WTC11 (cell line): Measurements from ENCODE around the gene MARCHF10. TPM values are rescaled to one million over a fixed set of nuclear protein-coding genes. Genes with fewer than 3 reads are reported as not detected.
A peak's percentile ranks its signal among the peaks of the same experiment; 100 is the strongest.

Experiments used
- ATAC-seq: fragments of 200-7000 bp; cut with Tn5 transposase; 2 replicates; pipeline ENCODE4 v1.10.0; 2021; ENCODE audit warnings: mild to moderate bottlenecking, moderate library complexity
- CTCF ChIA-PET: fragments of 300-600 bp; sonication (Branson Sonifier 250); formaldehyde crosslinking; loops from one replicate; lab custom pipeline; 2021; ENCODE audit warnings: antibody characterized with exemption; lab: Charles Lee
- POLR2A ChIA-PET: fragments of 350-600 bp; sonication (Branson Sonifier 250); formaldehyde crosslinking; loops from one replicate; lab custom pipeline; 2021; ENCODE audit warnings: antibody characterized with exemption; lab: Charles Lee
- DNase-seq: peaks from one replicate; pipeline ENCODE4 v3.0.0; 2021; ENCODE audit warnings: low spot score
- H3K27ac Mint-ChIP-seq: 2 replicates; pipeline ENCODE4 v1.8.0; 2021; ENCODE audit warnings: mixed read lengths
- H3K27me3 Mint-ChIP-seq: 2 replicates; pipeline ENCODE4 v1.8.0; 2021; ENCODE audit warnings: low read depth, mild to moderate bottlenecking, moderate library complexity, mixed read lengths
- H3K36me3 Mint-ChIP-seq: 2 replicates; pipeline ENCODE4 v1.8.0; 2021; ENCODE audit warnings: mixed read lengths
- H3K4me1 Mint-ChIP-seq: 2 replicates; pipeline ENCODE4 v1.8.0; 2022; ENCODE audit warnings: mixed read lengths
- H3K4me3 Mint-ChIP-seq: 2 replicates; pipeline ENCODE4 v1.8.0; 2021; ENCODE audit warnings: mild to moderate bottlenecking, moderate library complexity, mixed read lengths
- H3K9me3 Mint-ChIP-seq: 2 replicates; pipeline ENCODE4 v1.8.0; 2021; ENCODE audit warnings: mixed read lengths
- ESRRA ChIP-seq: sonication (generic); formaldehyde crosslinking; IDR thresholded peaks from 2 replicates; pipeline ENCODE4 v1.8.1; 2022; ENCODE audit warnings: mild to moderate bottlenecking, missing genetic modification reagents, borderline replicate concordance
- FOXJ3 ChIP-seq: sonication (generic); formaldehyde crosslinking; IDR thresholded peaks from 2 replicates; pipeline ENCODE4 v1.9.0; 2021; ENCODE audit warnings: missing genetic modification reagents, mild to moderate bottlenecking, borderline replicate concordance
- JAZF1 ChIP-seq: fragments of 250-450 bp; sonication (Bioruptor Pico); IDR thresholded peaks from 2 replicates; pipeline ENCODE4 v1.9.0; 2021; ENCODE audit warnings: moderate library complexity, mild to moderate bottlenecking, inconsistent platforms
- NR1H2 ChIP-seq: sonication (generic); formaldehyde crosslinking; IDR thresholded peaks from 2 replicates; pipeline ENCODE4 v1.9.0; 2021; ENCODE audit warnings: mild to moderate bottlenecking, moderate library complexity, missing genetic modification reagents
- NR2C2 ChIP-seq: sonication (generic); formaldehyde crosslinking; IDR thresholded peaks from 2 replicates; pipeline ENCODE4 v1.8.0; 2022; ENCODE audit warnings: mild to moderate bottlenecking, missing genetic modification reagents
- NR3C1 ChIP-seq: sonication (generic); formaldehyde crosslinking; conservative IDR thresholded peaks from 2 replicates; pipeline ENCODE4 v1.8.1; 2023; ENCODE audit warnings: low read depth, mild to moderate bottlenecking, missing genetic modification reagents
- SOX15 ChIP-seq: fragments of 250-450 bp; sonication (Bioruptor Pico); IDR thresholded peaks from 2 replicates; pipeline ENCODE4 v1.9.0; 2021; ENCODE audit warnings: mild to moderate bottlenecking
- TCF7 ChIP-seq: sonication (generic); formaldehyde crosslinking; IDR thresholded peaks from 2 replicates; pipeline ENCODE4 v1.8.0; 2022; ENCODE audit warnings: mild to moderate bottlenecking, low read depth, missing genetic modification reagents, moderate library complexity
- TEAD1 ChIP-seq: sonication (generic); formaldehyde crosslinking; IDR thresholded peaks from 2 replicates; pipeline ENCODE4 v1.8.0; 2022; ENCODE audit warnings: mild to moderate bottlenecking, missing genetic modification reagents
- ZNF138 ChIP-seq: sonication (generic); formaldehyde crosslinking; conservative IDR thresholded peaks from 2 replicates; pipeline ENCODE4 v1.8.1; 2022; ENCODE audit warnings: mild to moderate bottlenecking, moderate library complexity, missing genetic modification reagents
- ZNF263 ChIP-seq: sonication (generic); formaldehyde crosslinking; IDR thresholded peaks from 2 replicates; pipeline ENCODE4 v1.8.1; 2022; ENCODE audit warnings: low read depth, mild to moderate bottlenecking, moderate library complexity, missing genetic modification reagents
- ZNF423 ChIP-seq: fragments of 250-450 bp; sonication (Bioruptor Pico); IDR thresholded peaks from 2 replicates; pipeline ENCODE4 v2.1.2; 2022; ENCODE audit warnings: mild to moderate bottlenecking, moderate library complexity
- ZNF671 ChIP-seq: fragments of 250-450 bp; sonication (Bioruptor Pico); IDR thresholded peaks from 2 replicates; pipeline ENCODE4 v1.8.0; 2021; ENCODE audit warnings: mild to moderate bottlenecking
- total RNA-seq: library from RNA; stranded (reverse); gene quantifications from 3 replicates; pipeline ENCODE4 v1.2.3, GENCODE V29; 2021
- TF ChIP-seq, protein P1 (sequence below): fragments of 250-450 bp; sonication (Bioruptor Pico); conservative IDR thresholded peaks from 2 replicates; pipeline ENCODE4 v1.9.0; 2021; ENCODE audit warnings: mild to moderate bottlenecking
- TF ChIP-seq, protein P2 (sequence below): sonication (generic); formaldehyde crosslinking; IDR thresholded peaks from 2 replicates; pipeline ENCODE4 v1.8.1; 2022; ENCODE audit warnings: mild to moderate bottlenecking, moderate library complexity, missing genetic modification reagents
- TF ChIP-seq, protein P3 (sequence below): sonication (generic); formaldehyde crosslinking; IDR thresholded peaks from 2 replicates; pipeline ENCODE4 v1.8.1; 2023; ENCODE audit warnings: mild to moderate bottlenecking, missing genetic modification reagents, moderate library complexity
- TF ChIP-seq, protein P4 (sequence below): sonication (generic); formaldehyde crosslinking; IDR thresholded peaks from 2 replicates; pipeline ENCODE4 v1.8.1; 2022; ENCODE audit warnings: low read depth, mild to moderate bottlenecking, moderate library complexity, missing genetic modification reagents, borderline replicate concordance
- TF ChIP-seq, protein P5 (sequence below): sonication (generic); formaldehyde crosslinking; IDR thresholded peaks from 2 replicates; pipeline ENCODE4 v1.8.1; 2023; ENCODE audit warnings: mild to moderate bottlenecking, missing genetic modification reagents, moderate library complexity
- TF ChIP-seq, protein P6 (sequence below): sonication (generic); formaldehyde crosslinking; conservative IDR thresholded peaks from 2 replicates; pipeline ENCODE4 v1.8.1; 2022; ENCODE audit warnings: mild to moderate bottlenecking, missing genetic modification reagents
- TF ChIP-seq, protein P7 (sequence below): sonication (generic); formaldehyde crosslinking; IDR thresholded peaks from 2 replicates; pipeline ENCODE4 v1.8.0; 2022; ENCODE audit warnings: mild to moderate bottlenecking, missing genetic modification reagents
- TF ChIP-seq, protein P8 (sequence below): sonication (generic); formaldehyde crosslinking; IDR thresholded peaks from 2 replicates; pipeline ENCODE4 v1.8.1; 2022; ENCODE audit warnings: missing genetic modification reagents, borderline replicate concordance
- TF ChIP-seq, protein P9 (sequence below): fragments of 250-450 bp; sonication (Bioruptor Pico); IDR thresholded peaks from 2 replicates; pipeline ENCODE4 v1.9.0; 2021; ENCODE audit warnings: moderate library complexity, mild to moderate bottlenecking, inconsistent platforms, borderline replicate concordance

MARCHF10 gene
- total RNA-seq, 1 experiment from 2014 or later, result 1.0 TPM

DNA sequence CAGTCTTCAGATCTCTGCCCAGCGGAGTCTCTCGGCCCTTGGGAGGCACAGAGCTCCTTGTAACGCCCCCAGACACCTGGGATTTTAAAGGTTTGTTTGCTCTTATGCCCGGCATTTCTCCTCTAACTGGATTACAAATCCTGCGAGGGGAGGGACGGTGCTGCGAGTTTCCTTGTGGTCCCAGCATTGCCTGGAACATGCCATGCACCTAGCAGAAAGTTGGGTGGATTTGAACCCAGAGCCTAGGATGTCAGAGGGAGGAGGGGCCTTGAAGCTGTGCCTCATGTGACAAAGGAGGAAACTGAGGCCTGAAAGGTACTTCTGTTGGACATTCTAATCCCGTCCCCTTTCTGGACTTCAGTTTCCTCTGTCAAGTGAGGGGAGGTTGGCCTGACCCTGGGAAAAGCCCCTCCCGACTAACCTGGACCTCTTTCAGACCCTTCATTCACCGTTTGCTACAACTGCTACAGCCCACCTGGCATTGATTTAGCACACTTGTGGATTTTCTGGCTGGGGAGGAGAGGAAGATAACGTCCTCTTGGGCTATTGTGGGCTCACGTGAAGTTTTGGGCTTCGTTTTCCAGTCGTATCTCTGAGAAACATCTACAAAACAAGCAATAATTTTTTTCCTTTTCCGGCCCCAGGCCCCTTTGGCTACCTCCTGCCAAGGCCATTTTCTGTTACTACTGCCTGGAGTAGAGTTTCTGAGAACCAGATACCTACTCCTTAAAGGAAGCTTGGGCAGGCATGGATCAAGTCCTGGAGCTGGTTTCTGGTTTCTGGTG lies 149.8 kb downstream of the MARCHF10 start:
- Mint-ChIP-seq H3K9me3 (peaks cover 24% of the 10 kb centered on the region), H3K27ac (no peak overlapping the region), H3K4me3 (no peak overlapping the region), H3K4me1 (peaks cover 22% of the 10 kb centered on the region), H3K36me3 (peaks cover 14% of the 10 kb centered on the region), H3K27me3 (no peaks in the 10 kb centered on the region)
- TF ChIP-seq SOX15, result no peak
- TF ChIP-seq ESRRA (CRISPR knock-in tag), result no peak
- no peak for TF ChIP-seq ZNF263
- TF ChIP-seq FOXJ3, result no peak
- TF ChIP-seq, protein P1, sequence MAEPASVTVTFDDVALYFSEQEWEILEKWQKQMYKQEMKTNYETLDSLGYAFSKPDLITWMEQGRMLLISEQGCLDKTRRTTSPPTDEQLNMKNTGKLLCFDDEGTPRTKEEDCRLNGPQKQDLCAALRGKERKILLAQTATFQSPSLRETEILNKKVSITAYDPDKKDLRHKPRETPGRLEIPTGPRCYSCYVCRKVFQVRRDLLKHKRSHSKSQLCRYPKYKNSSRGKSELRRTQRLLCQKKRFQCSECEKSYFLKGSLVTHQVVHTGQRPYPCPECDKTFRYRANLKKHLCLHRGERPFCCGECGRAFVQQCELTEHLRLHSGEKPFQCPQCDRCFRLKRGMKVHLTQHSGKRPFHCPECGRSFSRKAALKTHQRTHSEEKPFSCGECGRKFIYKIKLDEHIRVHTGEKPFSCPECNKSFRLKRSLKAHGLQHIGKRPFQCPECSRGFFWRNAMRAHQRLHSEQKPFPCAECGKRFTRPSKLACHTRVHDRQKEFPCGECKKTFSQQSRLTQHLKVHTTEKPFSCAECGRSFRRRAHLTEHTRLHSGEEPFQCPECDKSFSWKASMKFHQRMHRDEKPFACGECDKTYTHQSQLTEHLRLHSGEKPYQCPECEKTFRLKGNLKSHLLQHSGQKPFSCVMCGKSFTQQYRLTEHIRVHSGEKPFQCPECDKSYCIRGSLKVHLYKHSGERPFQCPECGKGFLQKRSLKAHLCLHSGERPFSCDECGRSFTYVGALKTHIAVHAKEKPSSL (CRISPR knock-in tag), result no peak
- TF ChIP-seq TCF7, result no peak
- TF ChIP-seq, protein P2, sequence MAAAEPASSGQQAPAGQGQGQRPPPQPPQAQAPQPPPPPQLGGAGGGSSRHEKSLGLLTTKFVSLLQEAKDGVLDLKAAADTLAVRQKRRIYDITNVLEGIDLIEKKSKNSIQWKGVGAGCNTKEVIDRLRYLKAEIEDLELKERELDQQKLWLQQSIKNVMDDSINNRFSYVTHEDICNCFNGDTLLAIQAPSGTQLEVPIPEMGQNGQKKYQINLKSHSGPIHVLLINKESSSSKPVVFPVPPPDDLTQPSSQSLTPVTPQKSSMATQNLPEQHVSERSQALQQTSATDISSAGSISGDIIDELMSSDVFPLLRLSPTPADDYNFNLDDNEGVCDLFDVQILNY (CRISPR knock-in tag), result no peak
- TF ChIP-seq, protein P3, sequence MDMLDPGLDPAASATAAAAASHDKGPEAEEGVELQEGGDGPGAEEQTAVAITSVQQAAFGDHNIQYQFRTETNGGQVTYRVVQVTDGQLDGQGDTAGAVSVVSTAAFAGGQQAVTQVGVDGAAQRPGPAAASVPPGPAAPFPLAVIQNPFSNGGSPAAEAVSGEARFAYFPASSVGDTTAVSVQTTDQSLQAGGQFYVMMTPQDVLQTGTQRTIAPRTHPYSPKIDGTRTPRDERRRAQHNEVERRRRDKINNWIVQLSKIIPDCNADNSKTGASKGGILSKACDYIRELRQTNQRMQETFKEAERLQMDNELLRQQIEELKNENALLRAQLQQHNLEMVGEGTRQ (CRISPR knock-in tag), result no peak
- TF ChIP-seq, protein P4, sequence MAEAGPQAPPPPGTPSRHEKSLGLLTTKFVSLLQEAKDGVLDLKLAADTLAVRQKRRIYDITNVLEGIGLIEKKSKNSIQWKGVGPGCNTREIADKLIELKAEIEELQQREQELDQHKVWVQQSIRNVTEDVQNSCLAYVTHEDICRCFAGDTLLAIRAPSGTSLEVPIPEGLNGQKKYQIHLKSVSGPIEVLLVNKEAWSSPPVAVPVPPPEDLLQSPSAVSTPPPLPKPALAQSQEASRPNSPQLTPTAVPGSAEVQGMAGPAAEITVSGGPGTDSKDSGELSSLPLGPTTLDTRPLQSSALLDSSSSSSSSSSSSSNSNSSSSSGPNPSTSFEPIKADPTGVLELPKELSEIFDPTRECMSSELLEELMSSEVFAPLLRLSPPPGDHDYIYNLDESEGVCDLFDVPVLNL (CRISPR knock-in tag), result no peak
- TF ChIP-seq, protein P5, sequence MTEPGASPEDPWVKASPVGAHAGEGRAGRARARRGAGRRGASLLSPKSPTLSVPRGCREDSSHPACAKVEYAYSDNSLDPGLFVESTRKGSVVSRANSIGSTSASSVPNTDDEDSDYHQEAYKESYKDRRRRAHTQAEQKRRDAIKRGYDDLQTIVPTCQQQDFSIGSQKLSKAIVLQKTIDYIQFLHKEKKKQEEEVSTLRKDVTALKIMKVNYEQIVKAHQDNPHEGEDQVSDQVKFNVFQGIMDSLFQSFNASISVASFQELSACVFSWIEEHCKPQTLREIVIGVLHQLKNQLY (CRISPR knock-in tag), result no peak
- TF ChIP-seq, protein P6, sequence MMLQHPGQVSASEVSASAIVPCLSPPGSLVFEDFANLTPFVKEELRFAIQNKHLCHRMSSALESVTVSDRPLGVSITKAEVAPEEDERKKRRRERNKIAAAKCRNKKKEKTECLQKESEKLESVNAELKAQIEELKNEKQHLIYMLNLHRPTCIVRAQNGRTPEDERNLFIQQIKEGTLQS (CRISPR knock-in tag), result no peak
- TF ChIP-seq ZNF671 (CRISPR knock-in tag), result no peak
- CTCF ChIA-PET, result interaction anchor here (0.6 to 1.2 kb wide), 3 partner anchors 13 to 339 kb away, joined by 3 to 4 read pairs (median 4); no protein-coding TSS in a partner anchor
- DNase-seq, result peak; percentile 3
- ATAC-seq, result no peak
- POLR2A ChIA-PET, result interaction anchor here (0.6 kb wide), 1 partner anchor 1016 kb away, joined by 3 read pairs; no protein-coding TSS in a partner anchor

DNA sequence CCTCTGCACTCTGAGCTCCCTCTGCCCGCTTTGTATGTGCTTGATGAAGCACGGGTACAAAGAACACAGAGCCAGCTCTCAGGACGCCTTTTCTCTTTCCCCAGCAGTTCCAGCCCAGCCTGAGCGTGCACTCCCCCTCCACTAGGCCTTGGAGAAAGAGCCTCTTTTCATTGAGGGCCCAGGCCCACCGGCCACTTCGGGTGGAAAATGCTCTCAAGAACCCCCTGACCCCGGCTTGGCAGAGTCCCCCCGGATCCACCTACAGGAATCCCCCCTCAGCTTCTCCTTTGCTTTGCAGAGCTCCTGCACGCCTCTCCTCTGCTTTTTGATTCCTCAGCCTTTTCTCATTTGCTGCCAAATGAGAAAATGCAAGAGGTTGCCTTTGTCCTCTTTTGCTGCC lies 150.4 kb downstream of the MARCHF10 start:
- Mint-ChIP-seq H3K27me3 (no peaks in the 10 kb centered on the region), H3K36me3 (peaks cover 14% of the 10 kb centered on the region), H3K9me3 (peaks cover 24% of the 10 kb centered on the region), H3K4me3 (no peak overlapping the region), H3K27ac (no peak overlapping the region), H3K4me1 (peaks cover 21% of the 10 kb centered on the region)
- POLR2A ChIA-PET, result interaction anchor here (0.6 kb wide), 1 partner anchor 1017 kb away, joined by 3 read pairs; no protein-coding TSS in a partner anchor
- ATAC-seq (no peak), DNase-seq (peak; percentile 8)
- CTCF ChIA-PET, result interaction anchor here (0.6 to 1.2 kb wide), 4 partner anchors 14 to 340 kb away, joined by 3 to 4 read pairs (median 4); no protein-coding TSS in a partner anchor
- TF ChIP-seq, protein P7, sequence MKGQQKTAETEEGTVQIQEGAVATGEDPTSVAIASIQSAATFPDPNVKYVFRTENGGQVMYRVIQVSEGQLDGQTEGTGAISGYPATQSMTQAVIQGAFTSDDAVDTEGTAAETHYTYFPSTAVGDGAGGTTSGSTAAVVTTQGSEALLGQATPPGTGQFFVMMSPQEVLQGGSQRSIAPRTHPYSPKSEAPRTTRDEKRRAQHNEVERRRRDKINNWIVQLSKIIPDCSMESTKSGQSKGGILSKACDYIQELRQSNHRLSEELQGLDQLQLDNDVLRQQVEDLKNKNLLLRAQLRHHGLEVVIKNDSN (CRISPR knock-in tag), result no peak
- TF ChIP-seq, protein P8, sequence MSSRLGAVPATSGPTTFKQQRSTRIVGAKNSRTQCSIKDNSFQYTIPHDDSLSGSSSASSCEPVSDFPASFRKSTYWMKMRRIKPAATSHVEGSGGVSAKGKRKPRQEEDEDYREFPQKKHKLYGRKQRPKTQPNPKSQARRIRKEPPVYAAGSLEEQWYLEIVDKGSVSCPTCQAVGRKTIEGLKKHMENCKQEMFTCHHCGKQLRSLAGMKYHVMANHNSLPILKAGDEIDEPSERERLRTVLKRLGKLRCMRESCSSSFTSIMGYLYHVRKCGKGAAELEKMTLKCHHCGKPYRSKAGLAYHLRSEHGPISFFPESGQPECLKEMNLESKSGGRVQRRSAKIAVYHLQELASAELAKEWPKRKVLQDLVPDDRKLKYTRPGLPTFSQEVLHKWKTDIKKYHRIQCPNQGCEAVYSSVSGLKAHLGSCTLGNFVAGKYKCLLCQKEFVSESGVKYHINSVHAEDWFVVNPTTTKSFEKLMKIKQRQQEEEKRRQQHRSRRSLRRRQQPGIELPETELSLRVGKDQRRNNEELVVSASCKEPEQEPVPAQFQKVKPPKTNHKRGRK (CRISPR knock-in tag), result no peak
- no peak for TF ChIP-seq NR3C1 (CRISPR knock-in tag)
- TF ChIP-seq JAZF1 (CRISPR knock-in tag), result no peak
- TF ChIP-seq, protein P2 (CRISPR knock-in tag), result no peak
- TF ChIP-seq, protein P5 (CRISPR knock-in tag), result no peak
- no peak for TF ChIP-seq TEAD1 (CRISPR knock-in tag)
- no peak for TF ChIP-seq ZNF138 (CRISPR knock-in tag)
- TF ChIP-seq NR2C2 (CRISPR knock-in tag), result no peak
- no peak for TF ChIP-seq NR1H2 (CRISPR knock-in tag)
- TF ChIP-seq ZNF423 (CRISPR knock-in tag), result no peak
- TF ChIP-seq, protein P9, sequence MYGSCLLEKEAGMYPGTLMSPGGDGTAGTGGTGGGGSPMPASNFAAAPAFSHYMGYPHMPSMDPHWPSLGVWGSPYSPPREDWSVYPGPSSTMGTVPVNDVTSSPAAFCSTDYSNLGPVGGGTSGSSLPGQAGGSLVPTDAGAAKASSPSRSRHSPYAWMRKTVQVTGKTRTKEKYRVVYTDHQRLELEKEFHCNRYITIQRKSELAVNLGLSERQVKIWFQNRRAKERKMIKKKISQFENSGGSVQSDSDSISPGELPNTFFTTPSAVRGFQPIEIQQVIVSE (CRISPR knock-in tag), result no peak
